Measurements from ENCODE around the gene PRG2. TPM values are rescaled to one million over a fixed set of nuclear protein-coding genes. Genes with fewer than 3 reads are reported as not detected.
A peak's percentile ranks its signal among the peaks of the same experiment; 100 is the strongest.

The PRG2 gene
- total RNA-seq, 2 donors from 2014 or later, result 0.54 TPM; not detected in 1

DNA sequence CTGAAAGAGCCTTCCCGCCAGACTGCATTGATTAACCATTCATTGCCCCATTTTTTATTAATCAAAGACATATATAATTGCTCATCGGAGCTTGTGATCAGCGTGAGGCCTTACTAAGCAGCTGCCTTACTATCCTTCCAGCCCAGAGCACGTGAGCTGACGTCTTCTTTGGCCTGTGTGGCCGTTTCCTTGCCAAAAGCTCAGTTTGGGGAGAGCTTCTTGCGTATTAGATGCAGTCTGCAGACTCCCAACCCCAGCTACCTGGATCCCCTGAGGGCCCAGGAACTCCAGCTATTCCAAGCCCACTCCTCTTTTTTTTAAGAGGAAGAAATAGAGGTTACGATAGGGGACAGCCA, 37.3 kb upstream of the PRG2 start:
- Histone ChIP-seq H3K9me3 (no peaks in the 10 kb centered on the region), H3K27ac (peak overlapping the region; percentile 98 to 99), H3K4me1 (ENCODE audit: control insufficient read depth in 1 of 2, low read depth in 2 of 2) (peaks cover 41 to 49% of the 10 kb centered on the region in 2 donors), H3K4me3 (peak overlapping the region; percentile 73), H3K27me3 (replicated peaks; ENCODE audit: insufficient read depth) (no peaks in the 10 kb centered on the region), H3K36me3 (no peaks in the 10 kb centered on the region)
- ATAC-seq (ENCODE audit: insufficient number of reproducible peaks, low FRiP score, low read depth), result peak; percentile 5
- no peak for DNase-seq (ENCODE audit: low spot score)
- TF ChIP-seq, protein P1, sequence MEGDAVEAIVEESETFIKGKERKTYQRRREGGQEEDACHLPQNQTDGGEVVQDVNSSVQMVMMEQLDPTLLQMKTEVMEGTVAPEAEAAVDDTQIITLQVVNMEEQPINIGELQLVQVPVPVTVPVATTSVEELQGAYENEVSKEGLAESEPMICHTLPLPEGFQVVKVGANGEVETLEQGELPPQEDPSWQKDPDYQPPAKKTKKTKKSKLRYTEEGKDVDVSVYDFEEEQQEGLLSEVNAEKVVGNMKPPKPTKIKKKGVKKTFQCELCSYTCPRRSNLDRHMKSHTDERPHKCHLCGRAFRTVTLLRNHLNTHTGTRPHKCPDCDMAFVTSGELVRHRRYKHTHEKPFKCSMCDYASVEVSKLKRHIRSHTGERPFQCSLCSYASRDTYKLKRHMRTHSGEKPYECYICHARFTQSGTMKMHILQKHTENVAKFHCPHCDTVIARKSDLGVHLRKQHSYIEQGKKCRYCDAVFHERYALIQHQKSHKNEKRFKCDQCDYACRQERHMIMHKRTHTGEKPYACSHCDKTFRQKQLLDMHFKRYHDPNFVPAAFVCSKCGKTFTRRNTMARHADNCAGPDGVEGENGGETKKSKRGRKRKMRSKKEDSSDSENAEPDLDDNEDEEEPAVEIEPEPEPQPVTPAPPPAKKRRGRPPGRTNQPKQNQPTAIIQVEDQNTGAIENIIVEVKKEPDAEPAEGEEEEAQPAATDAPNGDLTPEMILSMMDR (IDR thresholded peaks at IDR 0.05), result no peak

DNA sequence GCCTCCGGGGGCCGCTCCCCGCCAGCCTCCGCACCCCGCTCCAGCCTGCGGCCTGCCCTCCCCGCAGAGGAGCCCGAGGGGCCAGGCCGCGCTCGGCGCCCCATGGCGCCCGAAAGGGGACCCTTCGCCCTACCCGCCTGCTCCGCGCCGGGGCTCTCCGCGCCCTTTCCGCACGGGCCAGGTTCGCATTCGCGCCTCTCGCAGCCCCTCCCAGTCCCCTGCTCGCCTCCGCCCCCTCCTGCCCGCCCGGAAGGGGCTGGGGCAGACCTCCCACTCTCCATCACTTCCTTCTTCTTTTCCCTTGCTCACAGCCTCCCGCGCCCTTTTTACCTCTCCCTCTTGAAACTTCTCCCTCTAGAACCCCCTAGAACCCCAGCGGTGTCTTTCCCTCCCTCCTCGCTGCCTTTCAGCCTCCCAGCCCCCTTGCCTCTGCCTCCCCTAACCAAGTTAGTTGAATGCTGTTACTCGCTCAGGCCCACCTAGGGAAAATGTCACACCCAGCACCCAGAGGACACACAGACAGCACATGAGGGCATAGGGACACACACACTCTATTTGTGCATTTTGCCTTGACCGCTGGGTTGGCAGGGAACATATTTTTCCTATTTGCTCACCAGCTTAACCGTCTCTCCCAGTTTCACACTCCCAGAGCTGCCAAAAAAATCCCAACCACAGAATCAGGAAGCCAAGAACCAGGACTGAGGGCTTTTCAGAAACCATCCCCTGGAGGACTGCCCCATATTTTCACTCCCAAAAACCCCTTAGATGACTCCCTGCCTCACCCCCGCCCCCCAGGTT, 36.7 kb upstream of the PRG2 start, which contains the start of gene SLC43A3:
Gene SLC43A3 (minus strand): TSS at position 193 of the 798 bp plus-strand sequence. CDS start 949 bp downstream, outside the sequence.
- H3K9me3 ChIP-seq, result no peaks in the 10 kb centered on the region
- H3K27ac ChIP-seq, result peak within 1 kb of the TSS; percentile 98 to 99
- ATAC-seq (ENCODE audit: insufficient number of reproducible peaks, low FRiP score, low read depth) (peak; percentile 77), DNase-seq (ENCODE audit: low spot score) (no peak)
- peaks cover 41 to 49% of the 10 kb centered on the region in 2 donors for H3K4me1 ChIP-seq (ENCODE audit: control insufficient read depth in 1 of 2, low read depth in 2 of 2)
- TF ChIP-seq, protein P1 (IDR thresholded peaks at IDR 0.05), result no peak
- H3K27me3 ChIP-seq (replicated peaks; ENCODE audit: insufficient read depth), result no peaks in the 10 kb centered on the region
- peak within 1 kb of the TSS; percentile 73 for H3K4me3 ChIP-seq
- H3K36me3 ChIP-seq, result no peaks in the 10 kb centered on the region

DNA sequence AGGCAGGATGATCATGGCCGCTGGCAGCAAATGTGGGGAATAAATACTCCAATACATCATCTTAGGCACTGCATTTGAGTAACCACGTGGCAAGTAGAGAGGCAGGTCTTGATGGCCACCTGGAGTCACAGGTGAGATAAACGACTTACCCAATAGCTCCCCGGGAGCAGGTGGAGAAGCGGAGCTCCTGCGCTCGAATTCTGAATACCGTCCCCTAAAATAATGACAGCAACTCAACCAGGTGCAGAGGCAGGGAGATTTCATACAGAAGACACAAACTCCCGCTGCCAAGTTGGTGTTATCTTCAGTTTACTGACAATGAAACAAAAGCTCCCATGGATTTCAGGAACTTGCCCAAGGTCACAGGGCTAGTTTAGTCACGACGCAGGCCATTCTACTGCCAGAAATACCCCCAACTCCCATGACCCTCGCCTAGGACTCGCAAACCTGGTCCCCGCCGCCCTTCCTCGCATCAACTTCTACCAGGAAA, 36.0 kb upstream of the PRG2 start:
- Histone ChIP-seq H3K27me3 (replicated peaks; ENCODE audit: insufficient read depth) (no peaks in the 10 kb centered on the region), H3K4me1 (ENCODE audit: control insufficient read depth in 1 of 2, low read depth in 2 of 2) (peaks cover 41 to 49% of the 10 kb centered on the region in 2 donors), H3K4me3 (peak overlapping the region; percentile 73), H3K27ac (peak overlapping the region; percentile 98 to 99), H3K36me3 (no peaks in the 10 kb centered on the region), H3K9me3 (no peaks in the 10 kb centered on the region)
- TF ChIP-seq, protein P1 (IDR thresholded peaks at IDR 0.05), result no peak
- ATAC-seq (ENCODE audit: insufficient number of reproducible peaks, low FRiP score, low read depth) (no peak), DNase-seq (ENCODE audit: low spot score) (no peak)

DNA sequence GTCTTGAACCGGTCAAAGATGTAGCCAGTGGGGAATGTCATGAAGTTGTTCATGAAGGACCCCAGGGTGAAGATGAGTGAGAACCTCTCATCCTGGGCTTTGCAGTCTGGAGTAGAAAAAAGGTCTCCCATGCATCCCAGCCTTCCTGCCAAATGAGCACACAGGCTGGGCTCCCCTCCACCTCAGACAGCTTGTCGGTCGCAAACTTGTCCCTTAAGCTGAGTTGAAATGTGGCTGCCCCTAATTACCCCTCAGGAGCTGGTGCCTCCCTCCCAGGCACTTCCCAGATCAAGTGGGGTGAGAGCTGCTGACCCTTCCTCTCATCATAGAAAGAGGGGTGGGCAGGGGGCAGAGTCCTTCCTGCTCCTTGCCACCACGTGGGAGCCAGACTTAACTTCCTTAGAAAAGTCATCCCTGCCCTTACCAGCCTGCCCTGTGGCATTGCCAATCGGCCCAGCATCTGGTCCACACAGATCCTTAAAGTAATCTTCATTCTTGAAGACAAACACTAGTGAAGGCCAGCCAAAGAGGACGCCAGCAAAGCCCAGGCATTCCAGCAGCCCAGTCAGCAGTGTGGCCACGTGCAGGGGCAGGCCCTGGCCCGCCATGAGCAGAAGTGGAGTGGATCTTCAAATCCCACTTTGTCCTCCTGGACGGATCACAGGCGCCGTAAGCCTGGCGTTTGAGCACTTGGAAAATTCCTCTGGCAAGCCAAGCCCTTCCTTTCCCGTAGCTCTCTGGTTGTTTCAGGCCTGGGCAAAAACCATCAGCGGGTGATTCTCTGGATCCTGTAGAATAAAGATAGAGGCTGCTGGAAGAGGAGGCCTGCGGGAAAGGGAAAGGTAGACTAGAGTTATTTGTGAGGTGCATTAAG, 35.4 kb upstream of the PRG2 start:
- ATAC-seq (ENCODE audit: insufficient number of reproducible peaks, low FRiP score, low read depth) (no peak), DNase-seq (ENCODE audit: low spot score) (no peak)
- Histone ChIP-seq H3K27me3 (replicated peaks; ENCODE audit: insufficient read depth) (no peaks in the 10 kb centered on the region), H3K4me1 (ENCODE audit: control insufficient read depth in 1 of 2, low read depth in 2 of 2) (peaks cover 41 to 49% of the 10 kb centered on the region in 2 donors), H3K9me3 (no peaks in the 10 kb centered on the region), H3K36me3 (no peaks in the 10 kb centered on the region), H3K27ac (peak overlapping the region; percentile 98 to 99), H3K4me3 (peak overlapping the region; percentile 73)
- TF ChIP-seq, protein P1 (IDR thresholded peaks at IDR 0.05), result no peak

Data from thoracic aorta (tissue), 2 donors.